H1 (cell line): ENCODE results near the gene SMARCA4. TPM values are rescaled to one million over a fixed set of nuclear protein-coding genes. Genes with fewer than 3 reads are reported as not detected.

Source experiments
- CTCF ChIA-PET: fragments of 300-600 bp; sonication (Branson Sonifier 250); formaldehyde crosslinking; loops from one replicate; lab custom pipeline; 2021; ENCODE audit not compliant: partially characterized antibody; lab: Charles Lee
- POLR2A ChIA-PET: fragments of 300-600 bp; sonication (Branson Sonifier 250); formaldehyde crosslinking; loops from one replicate; lab custom pipeline; 2021; ENCODE audit warnings: inconsistent platforms; ENCODE audit not compliant: partially characterized antibody; lab: Charles Lee
- DNase-seq, 2 experiments: peaks; one replicate each; pipeline versions ENCODE4 v3.0.0 to v3.0.0-alpha.2; 2010 to 2022; ENCODE audit warnings: low spot score in 2 of 2, low read depth in 1 of 2, mixed read lengths in 1 of 2
- FAIRE-seq: peaks from 2 replicates; lab custom pipeline; 2011; peaks lifted over from hg19 to GRCh38; lab: Jason Lieb, UNC
- H2AFZ ChIP-seq: 2 replicates; pipeline ENCODE4 v1.8.1; 2012; ENCODE audit warnings: low read length, inconsistent platforms
- H2AK5ac ChIP-seq: 2 replicates; pipeline ENCODE4 v1.6.1; 2013; ENCODE audit warnings: low read depth, low read length
- H2BK120ac ChIP-seq: replicated peaks from 2 replicates; pipeline ENCODE3; 2013; ENCODE audit warnings: low read depth, low read length, inconsistent platforms
- H2BK12ac ChIP-seq: 2 replicates; pipeline ENCODE4 v1.6.1; 2013; ENCODE audit warnings: low read depth, low read length
- H2BK15ac ChIP-seq: 2 replicates; pipeline ENCODE4 v1.6.1; 2013; ENCODE audit warnings: low read length
- H2BK20ac ChIP-seq: 2 replicates; pipeline ENCODE4 v1.6.1; 2013; ENCODE audit warnings: low read length
- H2BK5ac ChIP-seq: 2 replicates; pipeline ENCODE4 v1.6.1; 2013; ENCODE audit warnings: low read depth, low read length
- H3K14ac ChIP-seq: 2 replicates; pipeline ENCODE4 v1.6.1; 2013; ENCODE audit warnings: inconsistent platforms; ENCODE audit not compliant: insufficient read length
- H3K18ac ChIP-seq: 2 replicates; pipeline ENCODE4 v1.6.1; 2013; ENCODE audit warnings: low read length; ENCODE audit errors: extremely low read depth
- H3K23ac ChIP-seq: 2 replicates; pipeline ENCODE4 v1.6.1; 2013; ENCODE audit warnings: inconsistent platforms; ENCODE audit not compliant: insufficient read length
- H3K23me2 ChIP-seq: 2 replicates; pipeline ENCODE4 v1.6.1; 2013; ENCODE audit warnings: low read depth, low read length
- H3K27ac ChIP-seq: 2 replicates; pipeline ENCODE4 v1.6.1; 2011; ENCODE audit warnings: low read depth, low read length, inconsistent platforms
- H3K27me3 ChIP-seq, 4 experiments: replicated peaks in 1 of 4; 1 replicate in 1 of 4; 2 replicates in 3 of 4; pipeline versions ENCODE4 v1.6.1 to v1.8.1; 2011 to 2013; ENCODE audit warnings: low read length in 3 of 4, mild to moderate bottlenecking in 3 of 4, inconsistent platforms in 2 of 4, mixed read lengths in 2 of 4, moderate library complexity in 1 of 4; ENCODE audit not compliant: control insufficient read depth in 3 of 4, insufficient read depth in 3 of 4; ENCODE audit errors: extremely low read depth in 1 of 4
- H3K36me3 ChIP-seq, 4 experiments: 2 replicates each; pipeline versions ENCODE4 v1.6.1 to v1.8.1; 2011 to 2013; ENCODE audit warnings: mild to moderate bottlenecking in 4 of 4, low read length in 3 of 4, moderate library complexity in 2 of 4, control low read depth in 1 of 4, inconsistent platforms in 1 of 4; ENCODE audit not compliant: insufficient read depth in 4 of 4, control insufficient read depth in 2 of 4
- H3K4ac ChIP-seq: replicated peaks from 2 replicates; pipeline ENCODE3; 2013; ENCODE audit warnings: low read length, low read depth, mixed read lengths, inconsistent platforms; ENCODE audit not compliant: insufficient read length
- H3K4me1 ChIP-seq, 4 experiments: replicated peaks in 1 of 4; 1 replicate in 1 of 4; 2 replicates in 3 of 4; pipeline versions ENCODE4 v1.6.1 to v1.8.1; 2011 to 2013; ENCODE audit warnings: low read length in 3 of 4, inconsistent platforms in 2 of 4, mixed read lengths in 1 of 4; ENCODE audit not compliant: insufficient read depth in 4 of 4, control insufficient read depth in 3 of 4
- H3K4me2 ChIP-seq, 2 experiments: 2 replicates each; pipeline versions ENCODE4 v1.6.1 to v1.8.1; 2011 to 2013; ENCODE audit warnings: low read depth in 2 of 2, low read length in 2 of 2, control low read depth in 1 of 2, inconsistent platforms in 1 of 2, mild to moderate bottlenecking in 1 of 2; ENCODE audit not compliant: insufficient read depth in 1 of 2
- H3K4me3 ChIP-seq, 4 experiments: fragments of 200-600, 300-600 bp in 1 of 4; sonication (generic), shearing (Covaris generic), sonication (Bioruptor Twin) in 1 of 4; 2 replicates each; pipeline versions ENCODE4 v1.5.1 to v1.8.1; 2011 to 2016; ENCODE audit warnings: low read length in 4 of 4, low read depth in 3 of 4, control low read depth in 2 of 4, inconsistent platforms in 2 of 4, mild to moderate bottlenecking in 2 of 4, mixed read lengths in 1 of 4, moderate library complexity in 1 of 4; ENCODE audit not compliant: insufficient read depth in 2 of 4; ENCODE audit errors: extremely low read depth in 1 of 4
- H3K56ac ChIP-seq: replicated peaks from 2 replicates; pipeline ENCODE3; 2013; ENCODE audit warnings: low read depth, mild to moderate bottlenecking, mixed read lengths, low read length, inconsistent platforms; ENCODE audit not compliant: insufficient read length
- H3K79me1 ChIP-seq: 2 replicates; pipeline ENCODE4 v1.6.1; 2013; ENCODE audit warnings: low read depth, low read length, control low read depth
- H3K79me2 ChIP-seq, 2 experiments: 2 replicates each; pipeline versions ENCODE4 v1.6.1 to v1.8.1; 2012 to 2013; ENCODE audit warnings: low read length in 2 of 2, mild to moderate bottlenecking in 2 of 2, inconsistent platforms in 1 of 2; ENCODE audit not compliant: insufficient read depth in 2 of 2, control insufficient read depth in 1 of 2
- H3K9ac ChIP-seq, 4 experiments: replicated peaks in 1 of 4; 1 replicate in 1 of 4; 2 replicates in 3 of 4; pipeline versions ENCODE4 v1.6.1 to v1.8.1; 2011 to 2013; ENCODE audit warnings: low read depth in 3 of 4, low read length in 3 of 4, control low read depth in 2 of 4, mild to moderate bottlenecking in 2 of 4, moderate library complexity in 2 of 4, inconsistent platforms in 1 of 4; ENCODE audit errors: extremely low read depth in 1 of 4
- H3K9me3 ChIP-seq, 2 experiments: 2 replicates each; pipeline versions ENCODE4 v1.6.1 to v1.8.1; 2012 to 2013; ENCODE audit warnings: mild to moderate bottlenecking in 2 of 2, moderate library complexity in 2 of 2, control low read depth in 1 of 2, inconsistent platforms in 1 of 2, low read depth in 1 of 2, low read length in 1 of 2, mixed read lengths in 1 of 2; ENCODE audit not compliant: insufficient read depth in 2 of 2
- H4K20me1 ChIP-seq, 2 experiments: replicated peaks in 1 of 2; 2 replicates each; pipeline versions ENCODE3 to v1.8.1; 2011 to 2013; ENCODE audit warnings: inconsistent platforms in 2 of 2, low read length in 2 of 2, mild to moderate bottlenecking in 1 of 2; ENCODE audit not compliant: insufficient read depth in 2 of 2, control insufficient read depth in 1 of 2
- H4K5ac ChIP-seq: 2 replicates; pipeline ENCODE4 v1.6.1; 2013; ENCODE audit warnings: low read length, low read depth, mixed read lengths, inconsistent platforms; ENCODE audit not compliant: insufficient read length
- H4K8ac ChIP-seq: 2 replicates; pipeline ENCODE4 v1.8.0; 2013; ENCODE audit warnings: mild to moderate bottlenecking, moderate library complexity, low read length, inconsistent platforms; ENCODE audit not compliant: insufficient read depth; ENCODE audit errors: extremely low read depth
- H4K91ac ChIP-seq: replicated peaks from 2 replicates; pipeline ENCODE3; 2013; ENCODE audit warnings: low read length, mixed read lengths, inconsistent platforms; ENCODE audit not compliant: insufficient read length
- POU5F1 ChIP-seq: IDR thresholded peaks from 2 replicates; pipeline ENCODE4 v1.6.1; 2011; ENCODE audit warnings: low read depth, mild to moderate bottlenecking, low read length, moderate library complexity
- SRF ChIP-seq: IDR thresholded peaks from 2 replicates; pipeline ENCODE4 v1.6.1; 2011; ENCODE audit warnings: mild to moderate bottlenecking, low read depth, low read length, moderate library complexity
- TCF12 ChIP-seq: IDR thresholded peaks from 2 replicates; pipeline ENCODE4 v1.6.1; 2011; ENCODE audit warnings: low read depth, mild to moderate bottlenecking, low read length
- WGBS, 2 experiments: shearing (Covaris generic) in 1 of 2; methylation state at CpG; one replicate each; pipeline versions ENCODE4 v1.1.6 to v1.1.7; 2013 to 2015; ENCODE audit warnings: low lambda C conversion rate in 2 of 2, mixed read lengths in 2 of 2, inconsistent platforms in 1 of 2, low coverage in 1 of 2, missing lambda C conversion rate in 1 of 2; ENCODE audit not compliant: insufficient replicate concordance in 2 of 2, insufficient coverage in 1 of 2, insufficient read length in 1 of 2; ENCODE audit errors: extremely low coverage in 1 of 2, missing lambda C conversion rate in 1 of 2; 5-methylcytosine and 5-hydroxymethylcytosine counted together
- polyA plus RNA-seq, 7 experiments: library from polyadenylated mRNA; depleted of rRNA in 3 of 7; stranded (reverse) in 5 of 7; unstranded in 2 of 7; fragments of >200 nt in 5 of 7; fragments of 200-250 nt in 2 of 7; gene quantifications; 1 replicate in 5 of 7; 2 replicates in 1 of 7; 4 replicates in 1 of 7; pipeline versions ENCODE4 v1.2.1 to v1.2.3, GENCODE V29; 2011 to 2013; ENCODE audit warnings: missing spikeins in 2 of 7, mixed read lengths in 2 of 7
- total RNA-seq: library from RNA; stranded (reverse); fragmentation: NEBNext Ultra II Directional; extraction: Animal tissue kit (Norgen Biotek cat#: 25700); gene quantifications from 2 replicates; pipeline ENCODE4 v1.2.1, GENCODE V29; 2021
- TF ChIP-seq, protein P1 (sequence below), 3 experiments: IDR thresholded peaks; 1 replicate in 2 of 3; 2 replicates in 1 of 3; pipeline versions ENCODE4 v1.5.1 to v1.6.1; 2011; ENCODE audit warnings: low read length in 3 of 3, mild to moderate bottlenecking in 3 of 3, inconsistent platforms in 2 of 3, low read depth in 1 of 3, moderate library complexity in 1 of 3; ENCODE audit not compliant: insufficient read depth in 1 of 3; ENCODE audit errors: control extremely low read depth in 1 of 3

SMARCA4 gene
- total and polyA plus RNA-seq, 2 of the 8 experiments (the other 6 are each of a cell fraction or from before 2014, with no cell fraction given) = 86.4 to 263 TPM

DNA sequence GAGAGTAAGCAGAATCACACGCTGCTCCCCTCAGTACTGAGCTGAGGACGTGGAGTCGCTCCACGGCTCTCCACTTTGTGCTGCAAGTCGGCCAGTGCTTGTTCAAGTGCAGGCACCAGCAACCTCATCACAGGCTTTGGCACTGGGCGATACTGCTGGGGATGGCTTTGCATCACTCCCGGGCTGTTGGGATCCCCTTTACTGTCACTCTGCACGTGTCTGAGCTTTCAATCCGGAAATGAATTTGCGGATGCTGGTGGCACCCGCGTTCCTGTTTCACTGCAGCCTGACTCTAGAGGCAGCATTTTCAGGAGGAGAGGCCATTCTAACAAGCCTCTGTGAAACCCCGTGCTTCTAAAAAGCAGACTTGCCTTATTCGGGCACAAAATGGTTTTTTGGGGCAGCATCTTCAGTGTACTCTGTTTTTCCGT is 19.1 kb downstream of the SMARCA4 start:
- ChIA-PET POLR2A (interaction anchor here (0.5 kb wide), 1 partner anchor 236 kb away, joined by 3 read pairs; no protein-coding TSS in a partner anchor), CTCF (interaction anchor here (1.2 to 2.6 kb wide), 3 partner anchors 18 to 55 kb away, joined by 3 to 7 read pairs (median 7); no protein-coding TSS in a partner anchor)
- Histone ChIP-seq H3K79me1 (peaks cover 31% of the 10 kb centered on the region), H3K79me2 (peaks cover 17 to 93% of the 10 kb centered on the region in 2 experiments), H4K20me1 (peaks cover 20 to 43% of the 10 kb centered on the region in 2 experiments), H3K23me2 (no peaks in the 10 kb centered on the region), H3K27me3 (no peaks in the 10 kb centered on the region), H3K36me3 (peaks cover 2 to 11% (median 7%) of the 10 kb centered on the region in 4 experiments; a peak in 6 of 8 replicates), H4K5ac (no peak overlapping the region), H3K9ac (no peak overlapping the region), H4K8ac (no peak overlapping the region), H3K14ac (no peak overlapping the region), H3K56ac (no peak overlapping the region), H3K9me3 (no peaks in the 10 kb centered on the region), H4K91ac (no peak overlapping the region), H3K4ac (peak overlapping the region; percentile 50), H3K23ac (no peak overlapping the region), H3K4me1 (peaks cover 0 to 3% (median 0%) of the 10 kb centered on the region in 4 experiments; a peak in 4 of 7 replicates), H2BK12ac (no peak overlapping the region), H2BK20ac (no peak overlapping the region), H3K18ac (no peak overlapping the region), H2BK15ac (no peak overlapping the region), H2BK5ac (no peak overlapping the region; the same call in 1 of the 2 replicates), H3K4me3 (no peak overlapping the region), H2BK120ac (no peak overlapping the region), H2AK5ac (no peak overlapping the region), H3K27ac (no peak overlapping the region), H3K4me2 (no peak overlapping the region), H2AFZ (no peak overlapping the region)
- WGBS, 2 experiments = 94% methylated on average over 14 of the region's 15 CpGs; no CpG with 5 or more reads in 1 of the 2 experiments
- FAIRE-seq = no peak
- no peak for DNase-seq
- no peak for TF ChIP-seq POU5F1
- no peak for TF ChIP-seq SRF
- no peak for TF ChIP-seq TCF12
- TF ChIP-seq, protein P1, sequence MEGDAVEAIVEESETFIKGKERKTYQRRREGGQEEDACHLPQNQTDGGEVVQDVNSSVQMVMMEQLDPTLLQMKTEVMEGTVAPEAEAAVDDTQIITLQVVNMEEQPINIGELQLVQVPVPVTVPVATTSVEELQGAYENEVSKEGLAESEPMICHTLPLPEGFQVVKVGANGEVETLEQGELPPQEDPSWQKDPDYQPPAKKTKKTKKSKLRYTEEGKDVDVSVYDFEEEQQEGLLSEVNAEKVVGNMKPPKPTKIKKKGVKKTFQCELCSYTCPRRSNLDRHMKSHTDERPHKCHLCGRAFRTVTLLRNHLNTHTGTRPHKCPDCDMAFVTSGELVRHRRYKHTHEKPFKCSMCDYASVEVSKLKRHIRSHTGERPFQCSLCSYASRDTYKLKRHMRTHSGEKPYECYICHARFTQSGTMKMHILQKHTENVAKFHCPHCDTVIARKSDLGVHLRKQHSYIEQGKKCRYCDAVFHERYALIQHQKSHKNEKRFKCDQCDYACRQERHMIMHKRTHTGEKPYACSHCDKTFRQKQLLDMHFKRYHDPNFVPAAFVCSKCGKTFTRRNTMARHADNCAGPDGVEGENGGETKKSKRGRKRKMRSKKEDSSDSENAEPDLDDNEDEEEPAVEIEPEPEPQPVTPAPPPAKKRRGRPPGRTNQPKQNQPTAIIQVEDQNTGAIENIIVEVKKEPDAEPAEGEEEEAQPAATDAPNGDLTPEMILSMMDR (IDR thresholded peaks at IDR 0.05; ENCODE audit: control extremely low read depth in 1 of 3, insufficient read depth in 1 of 3, low read depth in 1 of 3, low read length in 3 of 3) = peak in 1 of 3 experiments; percentile 5; a peak in 1 of 4 replicates
